AG09319 (cell line): ENCODE measurements around the gene SUSD1.

Experiments
- DNase-seq: peaks from one replicate; pipeline ENCODE4 v3.0.0-alpha.2; 2010; ENCODE audit warnings: low read depth; ENCODE audit errors: extremely low read depth
- CTCF ChIP-seq: IDR thresholded peaks from 2 replicates; pipeline ENCODE4 v1.5.1; 2011; ENCODE audit warnings: low read depth, mild to moderate bottlenecking, inconsistent platforms, low read length, moderate library complexity

Gene SUSD1

GRCh38 chr9:112009656-112010055, 165.4 kb downstream of the SUSD1 start:
- no peak for TF ChIP-seq CTCF
- DNase-seq: no peak

GRCh38 chr9:112007575-112008240, 167.4 kb downstream of the SUSD1 start:
- no peak for DNase-seq
- no peak for TF ChIP-seq CTCF

GRCh38 chr9:112006361-112007020, 168.6 kb downstream of the SUSD1 start:
- no peak for DNase-seq
- no peak for TF ChIP-seq CTCF

- no peak for DNase-seq
- no peak for TF ChIP-seq CTCF
Measured at GRCh38 chr9:112005939-112006338, 169.2 kb downstream of the SUSD1 start.

- no peak for DNase-seq
- no peak for TF ChIP-seq CTCF
Measured at GRCh38 chr9:112003538-112003937, 171.6 kb downstream of the SUSD1 start.

- DNase-seq: no peak
- no peak for TF ChIP-seq CTCF
Measured at GRCh38 chr9:112002847-112003457, 172.1 kb downstream of the SUSD1 start.
